Cortex of kidney (tissue), 1 donor: ENCODE measurements around the gene KCNMA1.
"Not testable (repeated sequence)": the region's sequence is repeated elsewhere in the genome, so short reads cannot be mapped to it uniquely, and the experiment has no call there.

Experiments used
- DNase-seq: peaks from one replicate; lab custom pipeline; 2025; lab: John Stamatoyannopoulos, UW

Gene KCNMA1

DNA sequence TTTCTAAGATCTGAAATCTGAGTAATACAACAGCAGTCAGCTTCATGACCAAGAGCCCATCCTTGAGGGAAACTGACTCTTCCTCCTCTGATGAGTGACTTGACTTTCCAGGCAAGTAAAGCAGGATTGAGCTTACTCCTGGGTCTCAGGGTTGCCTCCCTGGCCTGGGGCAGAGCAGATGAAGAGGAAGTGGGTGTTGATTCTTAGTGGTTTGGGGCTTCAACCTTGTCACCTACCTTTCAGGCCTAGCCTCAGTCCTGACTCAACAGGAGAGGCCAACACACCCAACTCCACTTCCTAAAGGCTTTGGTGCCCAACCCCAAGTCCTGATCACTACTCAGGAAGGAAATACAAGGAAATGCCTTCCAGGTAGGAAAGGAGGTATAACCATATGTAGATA, 54.1 kb downstream of the KCNMA1 start:
- no peak for DNase-seq

DNA sequence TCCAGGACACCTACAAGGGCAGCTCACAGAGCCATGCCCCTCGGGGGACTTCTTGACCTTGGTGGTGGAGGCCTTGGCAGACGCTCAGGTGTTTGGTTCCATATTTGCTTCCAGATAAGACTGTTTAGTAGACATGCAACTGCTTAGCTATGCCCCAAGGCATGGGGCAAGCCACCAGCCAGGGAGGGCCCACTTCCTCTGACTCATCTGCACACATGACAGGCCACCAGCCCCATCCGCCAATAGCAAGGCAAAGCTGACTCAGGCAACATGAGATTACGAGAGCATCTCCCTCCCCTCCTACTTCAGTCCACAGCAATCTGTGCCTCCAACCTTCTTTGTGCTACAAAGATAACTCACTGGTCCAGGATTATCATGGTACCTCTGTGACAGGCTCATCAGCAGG, 54.9 kb downstream of the KCNMA1 start:
- no peak for DNase-seq

DNA sequence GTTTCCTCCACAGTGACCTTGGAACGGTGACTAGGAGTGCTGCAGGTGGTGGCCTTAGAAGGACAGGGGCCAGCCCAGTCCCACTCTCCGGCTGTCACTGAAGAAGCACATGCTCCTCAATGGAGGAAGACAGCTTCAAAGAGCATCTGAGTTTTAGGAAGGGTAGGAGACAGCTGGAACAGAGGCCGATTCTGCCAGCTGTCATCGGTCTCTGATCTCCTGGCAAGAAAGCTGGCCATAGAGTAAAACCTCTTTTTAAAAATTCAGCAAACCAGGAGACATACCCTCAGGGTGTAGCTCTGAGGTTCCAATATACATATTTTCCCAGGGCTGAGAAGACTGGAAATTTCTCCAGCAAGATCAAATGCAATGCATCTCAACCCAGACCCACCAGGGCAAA, 55.9 kb downstream of the KCNMA1 start:
- DNase-seq = no peak

DNA sequence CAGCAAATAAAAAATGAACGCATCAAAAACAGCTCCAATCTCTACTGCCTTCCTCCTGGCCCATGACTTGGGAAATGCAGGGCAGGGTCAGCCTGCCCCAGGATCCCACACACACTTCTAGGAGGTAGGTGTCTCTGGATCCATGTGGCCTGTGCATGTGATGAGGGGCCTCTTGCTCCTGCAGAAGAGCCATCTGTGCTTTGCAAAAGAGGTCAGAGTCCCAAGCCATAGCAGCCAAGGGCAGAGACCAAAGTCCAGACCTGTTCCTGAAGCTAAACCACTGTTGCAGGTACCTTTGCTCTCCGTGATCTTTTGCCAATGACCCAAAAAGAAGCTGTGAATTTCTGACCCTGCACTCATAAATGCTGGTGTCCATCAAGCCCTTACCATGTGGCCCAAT, 57.1 kb downstream of the KCNMA1 start:
- DNase-seq = no peak

DNA sequence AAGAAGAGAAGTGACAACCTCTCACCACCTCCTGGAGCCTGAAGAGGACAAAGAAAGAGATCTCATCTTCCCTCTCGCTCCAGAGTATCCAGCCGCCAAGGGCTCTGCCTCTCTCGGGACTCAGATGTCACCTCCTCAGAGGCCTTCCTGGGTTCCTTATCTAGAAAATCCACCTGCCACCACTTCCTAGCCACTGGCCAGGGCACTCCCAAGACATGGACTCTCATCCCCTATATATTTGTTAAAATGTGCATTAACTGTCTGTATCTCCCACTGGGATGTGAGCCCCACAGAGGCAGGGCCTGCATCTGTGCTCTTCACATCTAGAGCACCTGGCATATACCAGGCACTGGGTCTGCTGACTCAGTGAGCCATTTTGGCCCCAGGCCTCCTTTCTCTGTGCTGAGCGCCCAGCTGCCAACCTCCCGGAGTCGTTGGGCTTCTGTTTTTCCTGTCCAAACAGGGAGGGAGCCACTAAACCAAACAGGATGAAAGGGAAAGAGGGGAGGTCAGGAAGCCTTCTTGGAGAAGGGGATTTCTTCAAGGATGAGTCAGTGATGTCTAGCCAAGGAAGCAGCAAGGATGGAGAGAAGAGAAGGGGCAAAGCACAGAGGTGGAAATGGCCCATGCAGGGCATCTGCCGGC, 58.9 kb downstream of the KCNMA1 start:
- no peak for DNase-seq

DNA sequence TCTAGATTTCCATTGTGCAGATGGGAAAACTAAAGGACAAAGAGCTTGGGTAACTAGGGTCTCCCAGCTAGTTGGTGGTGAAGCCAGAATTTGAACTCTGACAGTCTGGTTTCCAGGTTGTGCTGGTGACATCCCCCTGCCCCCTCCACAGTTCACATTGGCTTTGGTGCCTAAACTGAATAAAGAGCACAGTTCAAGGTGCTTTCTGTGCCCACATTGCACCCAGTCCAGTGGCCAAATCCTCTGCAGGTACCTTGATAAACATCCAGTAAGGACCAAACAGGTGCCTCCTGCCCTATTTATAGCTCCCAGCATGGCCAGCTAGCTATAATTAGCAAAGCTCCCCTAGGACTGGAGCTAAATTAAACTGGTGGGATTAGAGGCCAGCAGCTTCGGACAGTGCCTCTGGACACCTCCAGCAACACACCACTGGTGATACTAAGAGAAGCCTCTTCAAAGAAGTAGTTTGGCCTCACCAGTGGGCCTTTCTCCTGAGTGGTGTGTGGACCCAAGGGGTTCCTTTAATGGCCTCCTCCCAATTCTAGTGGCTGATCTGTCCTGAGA, 59.9 kb downstream of the KCNMA1 start:
- no peak for DNase-seq

DNA sequence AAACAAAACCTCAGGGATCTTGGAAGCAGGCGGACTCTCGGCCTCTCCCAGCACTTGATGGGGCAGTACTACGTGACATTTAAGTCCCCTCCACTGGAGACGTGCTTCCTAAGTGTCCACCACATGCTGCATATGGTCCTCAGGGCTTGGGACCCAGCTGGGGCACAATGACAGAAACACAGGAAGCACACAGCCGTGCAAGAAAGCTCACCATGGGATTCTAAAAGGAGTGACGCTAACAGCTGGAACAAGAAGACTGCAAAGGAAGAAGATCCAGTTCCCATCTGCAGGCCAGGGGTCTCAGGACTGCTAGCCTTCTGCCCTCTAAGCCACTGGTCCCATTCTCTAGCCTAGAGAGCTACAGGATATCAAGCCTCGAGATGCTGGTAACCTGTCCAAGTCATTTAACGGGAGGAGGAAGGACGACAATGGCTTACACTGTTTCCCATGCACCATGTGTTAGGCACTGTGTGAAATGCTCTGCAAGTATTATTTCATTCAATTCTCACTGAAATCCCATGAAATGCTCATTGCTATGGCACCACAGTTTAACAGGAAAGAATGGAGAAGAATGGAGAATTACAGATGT, 61.1 kb downstream of the KCNMA1 start:
- DNase-seq = no peak

DNA sequence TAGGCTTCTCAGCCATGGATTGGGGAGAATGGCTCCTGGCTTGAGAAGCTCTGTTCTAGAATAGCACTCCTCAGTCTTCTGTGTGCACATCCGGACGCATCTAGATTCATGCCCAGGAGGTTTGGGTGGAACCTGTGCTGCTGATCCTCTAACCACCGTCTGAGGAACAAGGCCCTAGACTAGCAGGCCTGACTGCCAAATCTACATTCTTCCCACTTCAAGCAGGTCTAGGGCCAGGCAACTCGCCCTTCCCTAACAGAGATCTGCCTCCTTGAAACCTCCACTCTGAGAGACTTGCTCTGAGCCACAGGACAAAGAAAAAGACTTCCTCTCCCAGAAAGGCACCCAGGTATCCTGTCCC, 61.6 kb downstream of the KCNMA1 start:
- DNase-seq = no peak

DNA sequence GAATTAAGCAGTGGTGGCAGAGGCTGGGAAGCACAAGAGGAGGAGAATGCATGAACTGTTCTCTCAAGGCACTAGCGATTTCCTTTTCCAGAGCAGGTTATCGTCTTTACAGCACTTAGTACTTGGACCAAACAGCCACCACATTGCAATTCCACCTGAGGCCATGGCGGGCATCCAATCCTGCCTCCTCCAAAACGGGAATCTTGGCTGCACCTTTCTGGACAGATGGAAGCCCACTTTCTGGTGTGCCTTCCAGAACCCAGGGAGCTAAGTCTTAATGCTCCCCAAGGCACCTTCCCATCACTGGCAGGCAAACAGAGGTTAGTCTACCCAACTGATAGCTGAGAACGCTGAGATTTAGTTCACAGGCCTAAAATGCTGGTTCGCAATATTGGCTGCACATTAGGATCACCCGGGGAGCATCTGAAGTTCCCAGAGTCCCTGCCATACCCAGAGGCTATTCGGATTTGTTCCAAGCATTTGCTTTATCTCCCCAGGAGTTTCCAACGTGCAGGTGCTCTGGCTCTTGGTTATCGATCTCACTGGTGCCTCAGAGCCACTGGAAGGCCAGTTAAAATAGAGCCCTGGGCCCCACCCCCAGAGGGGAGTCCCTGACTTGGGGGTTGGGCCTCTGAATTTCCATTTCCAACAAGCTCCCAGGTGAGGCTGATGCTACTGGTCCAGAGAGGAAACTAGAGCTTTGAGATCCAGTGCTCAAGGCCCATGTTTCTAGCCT, 62.2 kb downstream of the KCNMA1 start:
- DNase-seq = no peak

DNA sequence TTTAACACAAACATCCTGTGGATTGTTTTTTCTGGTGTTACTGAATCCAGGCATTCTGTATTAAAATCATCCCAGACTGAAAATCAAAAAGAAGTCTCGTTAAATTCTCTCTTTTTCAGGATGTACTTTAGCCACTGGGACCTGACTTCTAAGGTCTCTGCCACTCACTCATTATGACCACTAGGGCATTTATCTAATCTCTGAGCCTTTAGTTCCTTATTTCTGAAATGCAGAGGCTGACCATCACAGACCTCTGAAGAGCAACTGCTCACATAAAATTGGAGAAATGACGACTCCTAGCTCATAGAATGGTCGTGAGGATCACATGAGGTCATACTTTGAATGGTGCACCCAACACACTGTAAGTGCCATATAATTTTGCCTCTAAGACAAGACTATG, 63.2 kb downstream of the KCNMA1 start:
- no peak for DNase-seq

DNA sequence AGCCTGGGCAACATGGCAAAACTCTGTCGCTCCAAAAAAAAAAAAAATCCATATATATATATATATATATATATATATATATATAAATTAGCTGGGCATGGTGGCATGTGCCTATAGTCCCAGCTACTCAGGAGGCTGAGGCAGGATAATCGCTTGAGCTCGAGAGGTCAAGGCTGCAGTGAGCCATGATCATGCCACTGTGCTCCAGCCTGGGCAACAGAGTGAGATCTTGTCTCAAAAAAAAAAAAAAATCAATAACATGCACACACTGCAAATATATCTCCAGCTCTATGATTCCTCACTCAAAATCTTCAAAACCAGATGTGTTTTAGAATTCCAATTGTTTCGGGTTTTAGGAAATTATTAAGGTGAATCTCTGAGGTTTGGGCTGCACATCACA, 65.1 kb downstream of the KCNMA1 start:
- not testable (repeated sequence) for DNase-seq

DNA sequence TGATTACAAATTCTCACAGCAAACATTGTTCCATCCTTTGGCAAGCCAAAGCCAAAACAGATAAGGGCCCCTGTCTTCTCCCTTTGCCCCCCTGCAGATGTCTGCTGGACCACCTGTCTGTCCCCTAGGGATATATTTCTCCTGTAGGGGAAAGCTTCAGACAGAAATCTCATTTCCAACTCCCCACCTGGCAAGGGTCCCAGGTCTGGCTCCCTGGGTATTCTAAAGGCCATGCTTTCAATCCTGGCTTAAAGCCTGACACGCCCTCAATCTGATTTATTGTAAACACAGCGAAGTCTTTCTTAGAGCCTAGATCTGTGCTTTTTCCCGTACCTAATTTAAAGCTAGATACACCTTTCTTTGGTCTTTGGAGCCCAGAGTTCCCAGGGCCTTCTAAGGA, 66.1 kb downstream of the KCNMA1 start:
- DNase-seq = no peak

DNA sequence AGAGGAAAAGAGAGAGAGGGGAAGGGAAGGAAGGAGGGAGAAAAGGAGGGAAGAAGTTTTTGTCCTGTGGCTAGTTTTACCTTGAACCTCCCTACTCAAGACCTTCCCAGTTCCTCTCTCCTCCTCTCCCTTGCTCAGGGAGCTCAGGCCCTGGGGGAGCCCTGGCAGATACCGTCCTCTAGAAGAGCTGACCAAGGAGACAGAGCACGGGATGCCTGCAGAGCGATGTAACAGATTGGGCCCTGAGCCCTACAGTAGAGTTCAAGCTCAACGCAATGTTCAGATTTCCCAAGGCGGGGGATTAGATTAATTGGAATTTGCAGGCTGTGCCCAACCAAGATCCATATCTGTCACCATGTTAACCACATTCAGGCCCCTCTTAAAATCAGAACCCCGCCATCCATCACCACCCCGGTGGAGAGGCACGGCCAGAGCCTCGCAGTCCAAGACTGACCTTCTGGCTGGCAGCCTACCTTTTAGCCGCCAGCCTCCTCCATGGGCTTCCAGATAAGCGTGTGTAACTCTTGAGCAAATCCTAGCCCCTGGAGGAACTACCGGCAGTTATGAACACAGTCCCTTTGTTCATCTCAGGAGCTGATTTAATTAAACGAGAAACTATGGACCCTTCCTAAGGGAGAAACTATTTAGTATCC, 70.6 kb downstream of the KCNMA1 start:
- DNase-seq = no peak

DNA sequence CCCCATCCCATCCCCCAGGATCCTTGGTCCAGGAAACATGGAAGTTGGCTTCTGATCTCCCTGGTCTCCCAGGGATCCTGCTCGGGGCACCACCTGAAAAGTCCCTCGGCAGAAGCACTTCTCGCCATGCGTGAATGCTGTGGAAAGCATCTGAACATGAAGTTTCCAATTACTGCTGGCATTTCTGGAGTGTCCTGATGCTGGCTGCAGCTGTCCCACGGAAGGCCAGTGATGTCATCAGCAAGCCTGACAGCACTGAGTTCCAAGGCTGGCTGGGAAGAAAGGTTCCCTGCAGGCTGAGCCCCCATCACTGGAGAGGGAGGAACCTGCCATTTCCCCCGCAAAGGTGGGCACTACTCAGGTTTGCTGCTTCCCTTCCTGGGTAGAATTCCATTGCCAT, 71.4 kb downstream of the KCNMA1 start:
- no peak for DNase-seq

DNA sequence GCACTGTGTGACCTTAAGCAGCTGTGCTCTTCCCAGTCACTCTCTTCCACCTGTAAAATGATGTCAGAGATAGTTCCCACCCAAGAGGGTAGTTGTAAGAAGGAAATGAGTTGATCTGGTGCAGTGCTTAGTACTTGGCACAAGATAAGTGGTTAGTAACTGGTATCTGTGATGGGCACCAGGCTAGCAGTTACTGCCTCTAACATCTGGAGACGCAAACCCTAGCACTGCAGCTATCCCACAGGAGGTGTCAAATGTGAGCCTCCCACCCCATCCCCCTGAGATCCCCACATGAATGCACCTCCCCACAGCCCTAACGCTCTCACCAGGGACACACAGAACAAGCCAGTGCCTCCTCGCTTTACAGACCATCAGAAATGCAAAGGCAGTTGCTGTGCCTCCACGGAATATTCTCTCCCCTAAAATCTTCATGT, 72.0 kb downstream of the KCNMA1 start:
- no peak for DNase-seq

DNA sequence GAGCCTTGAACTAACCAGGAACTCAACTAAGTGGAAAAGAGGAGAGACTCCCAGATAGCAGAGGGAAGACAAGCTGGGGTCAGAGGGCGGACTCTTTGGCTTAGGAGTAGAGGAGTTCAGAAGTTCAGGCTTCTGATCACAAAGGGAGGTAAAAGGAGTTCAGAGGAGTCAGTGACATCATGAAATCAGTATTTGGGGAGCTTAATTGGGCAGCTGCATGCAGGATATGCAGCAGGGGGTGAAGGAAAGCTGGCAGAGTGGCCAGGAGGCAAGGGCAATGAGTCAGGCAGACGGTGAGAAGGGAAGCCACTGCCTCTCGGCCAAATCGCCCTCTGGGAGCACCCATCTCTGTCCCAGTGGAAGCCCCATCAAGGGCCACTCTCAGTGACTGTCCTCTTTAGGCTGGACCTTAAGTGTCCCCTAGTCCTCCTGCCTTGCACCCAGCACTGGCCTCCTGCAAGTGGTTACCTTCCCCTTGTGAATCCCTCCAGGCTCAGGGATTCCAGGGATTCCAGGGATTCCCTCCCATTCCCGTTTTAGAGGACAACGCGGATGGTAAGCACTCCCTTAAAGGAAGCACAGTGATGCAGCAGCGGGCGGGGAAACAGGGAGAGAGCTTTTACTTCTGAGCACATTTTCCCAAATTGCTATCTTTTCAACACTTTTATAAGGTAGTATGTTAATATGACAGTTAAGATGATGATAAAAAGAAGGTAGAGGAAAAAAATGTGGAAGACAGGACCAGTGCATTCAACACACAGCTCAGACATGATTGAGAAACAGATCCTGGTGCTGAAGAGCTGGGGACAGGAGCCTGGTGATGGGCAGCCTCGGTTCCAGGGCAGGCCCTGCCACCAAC, 72.6 kb downstream of the KCNMA1 start:
- no peak for DNase-seq

DNA sequence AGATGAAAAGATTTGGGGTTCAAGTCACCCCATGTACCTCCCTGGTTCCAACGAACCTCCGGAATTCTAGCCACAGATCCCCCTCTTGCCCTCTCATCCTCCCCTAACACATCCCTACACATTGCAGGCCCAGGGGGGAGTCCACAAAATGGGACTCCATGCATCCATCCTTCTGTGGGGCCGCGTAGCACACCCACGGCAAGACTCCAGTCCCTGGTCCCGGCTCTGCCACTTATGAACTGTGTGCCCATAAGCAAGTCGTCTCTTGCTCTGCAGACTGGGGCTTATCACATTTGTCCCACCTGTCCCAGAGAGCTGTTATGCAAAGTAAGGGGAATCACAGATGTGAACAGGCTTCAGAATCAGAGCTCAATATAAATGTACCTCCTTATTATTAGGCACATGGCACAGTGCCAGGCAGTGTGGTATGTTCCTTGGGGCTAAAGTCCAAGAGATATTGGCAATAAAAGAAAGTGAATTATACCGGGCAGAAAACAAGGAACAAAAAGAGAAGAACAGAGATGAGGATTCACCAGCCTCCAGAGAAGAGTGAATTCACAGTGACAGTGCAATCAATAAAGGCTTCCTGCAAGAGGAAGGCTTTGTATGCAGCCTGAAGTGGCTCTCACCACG, 73.9 kb downstream of the KCNMA1 start:
- no peak for DNase-seq

DNA sequence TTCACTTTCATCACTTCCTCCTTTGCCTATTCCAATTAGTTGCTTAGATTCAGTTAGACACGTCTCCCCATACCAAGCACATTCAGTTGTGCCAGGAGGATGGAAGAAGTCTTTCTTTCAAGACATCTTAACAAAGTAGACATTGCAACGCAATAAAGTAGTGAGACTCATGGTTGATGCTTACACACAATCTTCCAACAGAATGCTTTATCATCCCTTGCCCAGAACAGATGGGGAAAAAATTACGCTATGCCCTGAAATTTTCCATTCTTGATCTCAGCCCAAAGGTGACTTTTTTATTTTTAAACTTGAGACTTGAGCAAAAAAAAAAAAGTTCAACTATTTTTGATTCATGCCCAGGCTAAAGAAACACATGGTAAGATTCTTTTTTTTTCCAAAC, 74.9 kb downstream of the KCNMA1 start:
- DNase-seq = no peak

DNA sequence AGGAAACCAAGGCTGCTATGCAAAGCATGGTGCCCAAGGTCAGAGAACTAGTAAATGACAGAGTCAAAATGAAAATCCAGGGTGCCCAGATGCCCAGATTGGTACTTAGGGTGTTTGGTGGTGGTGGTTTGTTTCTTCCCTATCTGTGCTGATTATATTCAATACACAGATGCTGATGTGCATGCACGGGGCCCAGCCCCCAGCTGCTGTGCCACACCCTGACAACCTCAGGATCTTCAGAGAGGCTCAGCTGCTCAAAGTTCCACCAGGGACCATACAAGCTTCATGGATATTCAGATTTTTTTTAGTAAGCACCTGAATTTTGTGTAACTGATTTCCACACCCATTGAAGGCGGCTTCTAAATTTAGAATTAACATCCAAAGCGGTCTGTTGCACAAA, 75.6 kb downstream of the KCNMA1 start:
- DNase-seq = no peak

DNA sequence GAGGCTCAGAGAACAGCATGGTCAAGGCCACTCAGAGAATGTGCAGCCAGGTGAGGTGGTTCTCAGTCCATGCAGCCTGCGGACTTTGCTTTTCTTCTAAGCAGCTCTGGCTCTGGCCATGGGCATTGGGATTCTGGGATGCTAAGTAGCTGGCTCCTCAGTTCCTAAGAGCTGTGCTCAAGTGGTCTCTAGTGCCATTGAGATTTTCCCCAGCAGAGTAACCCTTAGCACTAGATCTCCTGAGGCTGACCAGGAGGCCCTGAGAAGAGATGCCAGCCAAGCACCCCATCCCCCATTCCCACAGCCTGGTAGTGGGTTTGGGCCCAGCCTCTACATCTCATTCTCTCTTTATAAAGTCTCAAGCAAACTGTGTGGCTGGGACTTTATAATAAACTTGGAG, 77.1 kb downstream of the KCNMA1 start:
- no peak for DNase-seq

DNA sequence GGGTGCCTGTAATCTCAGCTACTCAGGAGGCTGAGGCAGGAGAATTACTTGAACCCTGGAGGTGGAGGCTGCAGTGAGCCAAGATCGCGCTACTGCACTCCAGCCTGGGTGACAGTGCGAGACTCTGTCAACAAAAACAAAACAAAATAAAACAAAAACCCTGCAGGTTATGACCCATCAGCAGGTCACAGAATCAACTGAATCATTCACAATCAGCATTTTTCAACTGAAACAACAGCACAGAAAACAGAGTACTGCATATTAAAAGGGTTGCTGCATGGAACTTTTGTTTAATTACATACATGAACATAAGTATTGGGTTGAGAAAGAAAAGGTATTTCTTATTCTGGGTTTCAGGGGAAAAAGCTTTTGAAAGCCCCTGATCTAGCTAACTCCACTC, 77.6 kb downstream of the KCNMA1 start:
- DNase-seq = no peak
